ENCODE measurements around the gene PDIA2. TPM values are rescaled to one million over a fixed set of nuclear protein-coding genes. Genes with fewer than 3 reads are reported as not detected.

The PDIA2 gene
- total RNA-seq, 4 donors from 2014 or later: 0.22 to 0.94 TPM; not detected in 2

- TF ChIP-seq, protein P1, sequence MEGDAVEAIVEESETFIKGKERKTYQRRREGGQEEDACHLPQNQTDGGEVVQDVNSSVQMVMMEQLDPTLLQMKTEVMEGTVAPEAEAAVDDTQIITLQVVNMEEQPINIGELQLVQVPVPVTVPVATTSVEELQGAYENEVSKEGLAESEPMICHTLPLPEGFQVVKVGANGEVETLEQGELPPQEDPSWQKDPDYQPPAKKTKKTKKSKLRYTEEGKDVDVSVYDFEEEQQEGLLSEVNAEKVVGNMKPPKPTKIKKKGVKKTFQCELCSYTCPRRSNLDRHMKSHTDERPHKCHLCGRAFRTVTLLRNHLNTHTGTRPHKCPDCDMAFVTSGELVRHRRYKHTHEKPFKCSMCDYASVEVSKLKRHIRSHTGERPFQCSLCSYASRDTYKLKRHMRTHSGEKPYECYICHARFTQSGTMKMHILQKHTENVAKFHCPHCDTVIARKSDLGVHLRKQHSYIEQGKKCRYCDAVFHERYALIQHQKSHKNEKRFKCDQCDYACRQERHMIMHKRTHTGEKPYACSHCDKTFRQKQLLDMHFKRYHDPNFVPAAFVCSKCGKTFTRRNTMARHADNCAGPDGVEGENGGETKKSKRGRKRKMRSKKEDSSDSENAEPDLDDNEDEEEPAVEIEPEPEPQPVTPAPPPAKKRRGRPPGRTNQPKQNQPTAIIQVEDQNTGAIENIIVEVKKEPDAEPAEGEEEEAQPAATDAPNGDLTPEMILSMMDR (IDR thresholded peaks at IDR 0.05; ENCODE audit: low read depth): no peak
These were observed 3.4 kb upstream of the PDIA2 start for GRCh38 chr16:279531-279930.

DNA sequence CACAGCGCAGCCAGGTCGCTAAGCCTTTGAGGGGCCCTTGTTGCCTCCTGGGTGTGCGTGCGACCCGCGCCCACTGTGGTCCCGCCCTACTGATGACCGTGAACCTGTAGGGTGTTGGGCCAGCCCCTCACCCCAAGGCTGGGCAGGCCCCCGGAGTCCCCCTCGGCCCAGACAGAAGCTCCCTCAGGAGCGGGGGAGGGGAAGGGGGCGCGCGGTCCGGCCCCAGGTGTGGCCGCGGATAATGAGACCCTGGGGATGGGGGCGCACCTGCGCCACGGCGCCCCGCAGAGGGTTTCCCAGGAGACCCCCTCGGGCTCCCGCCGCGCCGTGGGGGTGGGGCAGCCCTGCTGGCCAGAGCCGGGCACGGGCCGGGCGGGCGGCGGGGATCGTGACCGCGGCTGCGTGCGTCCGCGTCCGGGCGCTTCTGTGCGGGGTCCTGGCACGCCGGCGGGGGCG, 2.9 kb upstream of the PDIA2 start:
- TF ChIP-seq, protein P1 (IDR thresholded peaks at IDR 0.05; ENCODE audit: low read depth): no peak

GRCh38 chr16:280552-280951, 2.4 kb upstream of the PDIA2 start, which contains the start of gene ARHGDIG:
Gene ARHGDIG, plus strand, starts transcription at chr16:280591. Its CDS starts 90 bp downstream, at chr16:280681.
- TF ChIP-seq, protein P1 (IDR thresholded peaks at IDR 0.05; ENCODE audit: low read depth): no peak

DNA sequence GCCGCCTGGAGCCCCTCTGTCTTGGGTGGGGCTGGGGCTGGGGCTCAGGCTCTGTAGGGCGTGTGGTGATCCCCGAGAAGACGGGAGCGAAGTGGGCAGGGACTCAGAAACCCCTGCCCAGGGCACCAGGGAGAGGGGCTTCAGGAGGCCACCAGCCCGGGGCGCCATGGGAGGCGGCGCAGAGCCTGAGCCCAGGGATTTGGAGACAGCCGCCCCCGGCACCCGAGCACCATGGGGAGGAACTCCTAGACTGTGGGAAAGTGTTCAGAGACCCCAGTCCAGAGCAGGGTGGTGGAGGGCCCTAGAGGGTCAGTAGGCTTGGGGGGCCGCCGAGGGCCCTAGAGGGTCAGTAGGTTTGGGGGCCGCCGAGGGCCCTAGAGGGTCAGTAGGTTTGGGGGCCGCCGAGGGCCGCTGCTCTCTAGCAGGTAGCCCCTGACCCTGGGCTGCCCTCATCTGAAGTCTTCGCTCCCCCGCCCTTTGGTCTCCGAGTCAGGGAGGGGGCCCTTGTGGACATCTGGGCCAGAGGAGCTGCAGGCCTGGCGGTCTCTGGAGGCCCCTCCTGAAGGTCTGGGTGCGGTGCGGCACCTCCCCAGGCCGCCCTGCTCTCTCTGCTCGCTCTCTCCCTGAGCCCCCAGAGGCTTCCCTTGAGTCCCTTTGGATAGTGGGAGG, 1.8 kb upstream of the PDIA2 start:
- TF ChIP-seq, protein P1 (IDR thresholded peaks at IDR 0.05; ENCODE audit: low read depth): no peak

- TF ChIP-seq, protein P1 (IDR thresholded peaks at IDR 0.05; ENCODE audit: low read depth): no peak
These were observed 1.2 kb upstream of the PDIA2 start for GRCh38 chr16:281660-282255.

- TF ChIP-seq, protein P1 (IDR thresholded peaks at IDR 0.05; ENCODE audit: low read depth): no peak
These were observed 473 bp upstream of the PDIA2 start for GRCh38 chr16:282491-282890.

GRCh38 chr16:284204-285120, 1.5 kb downstream of the PDIA2 start:
- TF ChIP-seq, protein P1 (IDR thresholded peaks at IDR 0.05; ENCODE audit: low read depth): no peak
